SK-N-SH (cell line): Measurements from ENCODE around the gene IDH3G. TPM values are rescaled to one million over a fixed set of nuclear protein-coding genes. Genes with fewer than 3 reads are reported as not detected.

ENCODE experiments used
- CTCF ChIA-PET: fragments of 300-600, 350-600 bp; formaldehyde crosslinking; extraction: SDS; loops from one replicate; lab custom pipeline; 2021; lab: Yijun Ruan, JAX
- POLR2A ChIA-PET: fragments of 350-600 bp; sonication (Branson Sonifier 250); formaldehyde crosslinking; extraction: SDS; loops from one replicate; lab custom pipeline; 2020; ENCODE audit warnings: antibody characterized with exemption, inconsistent platforms; lab: Yijun Ruan, JAX
- DNase-seq: peaks from one replicate; pipeline ENCODE4 v3.0.0; 2012
- H2AFZ ChIP-seq: fragments of 200-600 bp; sonication (generic); 2 replicates; pipeline ENCODE4 v1.8.1; 2016; ENCODE audit warnings: antibody characterized with exemption, mild to moderate bottlenecking, low read depth
- H3F3A ChIP-seq: fragments of 200-600 bp; sonication (generic); replicated peaks from 2 replicates; pipeline ENCODE3; 2016; ENCODE audit warnings: antibody characterized with exemption, mild to moderate bottlenecking; ENCODE audit not compliant: insufficient read depth
- H3K27ac ChIP-seq, 2 experiments: fragments of 200-500 bp in 1 of 2; fragments of 200-600 bp in 1 of 2; sonication (Bioruptor generic) in 1 of 2; sonication (generic), shearing (Covaris generic) in 1 of 2; 2 replicates each; pipeline versions ENCODE4 v1.5.1 to v1.6.1; 2014 to 2016; ENCODE audit warnings: low read depth in 2 of 2, inconsistent platforms in 1 of 2, low read length in 1 of 2, mild to moderate bottlenecking in 1 of 2, mixed read lengths in 1 of 2
- H3K27me3 ChIP-seq: fragments of 200-600 bp; sonication (generic), shearing (Covaris generic); 2 replicates; pipeline ENCODE4 v1.6.1; 2016; ENCODE audit warnings: mixed run types; ENCODE audit not compliant: insufficient read depth
- H3K36me3 ChIP-seq, 2 experiments: fragments of 200-500 bp in 1 of 2; fragments of 200-600 bp in 1 of 2; sonication (Bioruptor generic) in 1 of 2; sonication (generic) in 1 of 2; replicated peaks in 1 of 2; 2 replicates each; pipeline versions ENCODE3 to v1.5.1; 2014 to 2016; ENCODE audit warnings: low read length in 1 of 2, mild to moderate bottlenecking in 1 of 2; ENCODE audit not compliant: insufficient read depth in 2 of 2, control insufficient read depth in 1 of 2
- H3K4me1 ChIP-seq, 2 experiments: fragments of 200-500 bp in 1 of 2; fragments of 200-600 bp in 1 of 2; sonication (Bioruptor generic) in 1 of 2; sonication (generic), shearing (Covaris generic) in 1 of 2; 2 replicates each; pipeline versions ENCODE4 v1.5.1 to v1.6.1; 2014 to 2016; ENCODE audit warnings: low read depth in 1 of 2, low read length in 1 of 2, mixed run types in 1 of 2; ENCODE audit not compliant: insufficient read depth in 2 of 2, control insufficient read depth in 1 of 2
- H3K4me2 ChIP-seq: fragments of 200-600 bp; sonication (generic), shearing (Covaris generic); 2 replicates; pipeline ENCODE4 v1.6.1; 2017; ENCODE audit warnings: mixed run types
- H3K4me3 ChIP-seq, 2 experiments: fragments of 200-500 bp in 1 of 2; fragments of 200-600 bp in 1 of 2; sonication (Bioruptor generic) in 1 of 2; sonication (generic), shearing (Covaris generic) in 1 of 2; 2 replicates each; pipeline versions ENCODE4 v1.5.1 to v1.8.1; 2014 to 2016; ENCODE audit warnings: low read depth in 2 of 2, inconsistent platforms in 1 of 2, low read length in 1 of 2, mild to moderate bottlenecking in 1 of 2, mixed read lengths in 1 of 2, moderate library complexity in 1 of 2
- H3K79me2 ChIP-seq: fragments of 200-600 bp; sonication (generic); 2 replicates; pipeline ENCODE4 v1.8.1; 2017; ENCODE audit warnings: mild to moderate bottlenecking; ENCODE audit not compliant: insufficient read depth
- H3K9ac ChIP-seq: fragments of 200-600 bp; sonication (generic); 2 replicates; pipeline ENCODE4 v1.6.1; 2017; ENCODE audit warnings: mixed run types
- H3K9me2 ChIP-seq: fragments of 200-600 bp; sonication (generic); 2 replicates; pipeline ENCODE4 v1.6.1; 2017; ENCODE audit warnings: mixed run types
- H3K9me3 ChIP-seq: fragments of 200-600 bp; sonication (generic); 2 replicates; pipeline ENCODE4 v1.6.1; 2017; ENCODE audit warnings: mixed run types, mild to moderate bottlenecking, moderate library complexity
- H4K20me1 ChIP-seq: fragments of 200-600 bp; sonication (generic); 2 replicates; pipeline ENCODE4 v1.6.1; 2017; ENCODE audit warnings: mild to moderate bottlenecking, mixed run types; ENCODE audit not compliant: insufficient read depth
- CHD2 ChIP-seq: fragments of 150-350 bp; IDR thresholded peaks from 2 replicates; pipeline ENCODE4 v1.6.1; 2018; ENCODE audit warnings: low read length; ENCODE audit not compliant: partially characterized antibody
- CTCF ChIP-seq: fragments of 200-600 bp; sonication (generic); IDR thresholded peaks from 2 replicates; pipeline ENCODE4 v1.6.1; 2017; ENCODE audit warnings: antibody characterized with exemption, mild to moderate bottlenecking, moderate library complexity
- FOXJ3 ChIP-seq: sonication (generic); formaldehyde crosslinking; IDR thresholded peaks from 2 replicates; pipeline ENCODE4 v1.5.1; 2020; ENCODE audit warnings: mild to moderate bottlenecking, missing genetic modification reagents
- GABPA ChIP-seq: IDR thresholded peaks from 2 replicates; pipeline ENCODE4 v1.4.0; 2012; ENCODE audit warnings: low read depth, mild to moderate bottlenecking
- GATA2 ChIP-seq: sonication (generic); formaldehyde crosslinking; IDR thresholded peaks from 2 replicates; pipeline ENCODE4 v1.5.0; 2020; ENCODE audit warnings: mild to moderate bottlenecking, missing genetic modification reagents
- MAX ChIP-seq: IDR thresholded peaks from 2 replicates; pipeline ENCODE4 v1.4.0; 2012; ENCODE audit warnings: low read depth
- MXI1 ChIP-seq: IDR thresholded peaks from 2 replicates; pipeline ENCODE4 v1.6.1; 2012; ENCODE audit warnings: mild to moderate bottlenecking, low read depth, low read length, improper control_type of control experiment
- NRF1 ChIP-seq: IDR thresholded peaks from 2 replicates; pipeline ENCODE4 v1.6.1; 2012; ENCODE audit warnings: low read depth, mild to moderate bottlenecking, low read length
- POLR2AphosphoS5 ChIP-seq: IDR thresholded peaks from 2 replicates; pipeline ENCODE4 v1.6.1; 2012; ENCODE audit warnings: low read depth, low read length
- RAD21 ChIP-seq: IDR thresholded peaks from 2 replicates; pipeline ENCODE4 v1.6.1; 2012; ENCODE audit warnings: mild to moderate bottlenecking, low read length
- RFX5 ChIP-seq: IDR thresholded peaks from 2 replicates; pipeline ENCODE4 v1.6.1; 2012; ENCODE audit warnings: mild to moderate bottlenecking, improper control_type of control experiment, low read length
- TAF1 ChIP-seq: IDR thresholded peaks from 2 replicates; pipeline ENCODE4 v1.6.1; 2012; ENCODE audit warnings: low read depth, mild to moderate bottlenecking, low read length, moderate library complexity, borderline replicate concordance
- YY1 ChIP-seq: IDR thresholded peaks from 2 replicates; pipeline ENCODE4 v1.4.0; 2012; ENCODE audit warnings: low read depth, mild to moderate bottlenecking
- WGBS: methylation state at CpG from one replicate; pipeline ENCODE4 v1.1.6; 2017; ENCODE audit warnings: low lambda C conversion rate; 5-methylcytosine and 5-hydroxymethylcytosine counted together
- polyA plus RNA-seq, 3 experiments: library from polyadenylated mRNA; depleted of rRNA; stranded (reverse); fragments of >200 nt; gene quantifications; 2 replicates each; pipeline ENCODE4 v1.2.3, GENCODE V29; 2012
- TF ChIP-seq, protein P1 (sequence below): IDR thresholded peaks from 2 replicates; pipeline ENCODE4 v1.4.0; 2012; ENCODE audit warnings: low read depth, borderline replicate concordance
- TF ChIP-seq, protein P2 (sequence below): IDR thresholded peaks from 2 replicates; pipeline ENCODE4; 2012
- TF ChIP-seq, protein P3 (sequence below): fragments of 150-350 bp; IDR thresholded peaks from 2 replicates; pipeline ENCODE4 v1.6.1; 2016; ENCODE audit warnings: mild to moderate bottlenecking, low read depth, low read length
- TF ChIP-seq, protein P4 (sequence below): IDR thresholded peaks from 2 replicates; pipeline ENCODE4 v1.6.1; 2012; ENCODE audit warnings: mild to moderate bottlenecking, low read depth, low read length, moderate library complexity

IDH3G gene
- polyA plus RNA-seq, 1 of the 3 experiments (the other 2 are of a cell fraction) = 107 TPM

- H3K4me3 ChIP-seq = no peak overlapping the region
- H3K4me2 ChIP-seq = no peak overlapping the region
- peaks cover 0 to 5% of the 10 kb centered on the region in 2 experiments for H3K36me3 ChIP-seq
- no peak for TF ChIP-seq RFX5
- TF ChIP-seq, protein P1, sequence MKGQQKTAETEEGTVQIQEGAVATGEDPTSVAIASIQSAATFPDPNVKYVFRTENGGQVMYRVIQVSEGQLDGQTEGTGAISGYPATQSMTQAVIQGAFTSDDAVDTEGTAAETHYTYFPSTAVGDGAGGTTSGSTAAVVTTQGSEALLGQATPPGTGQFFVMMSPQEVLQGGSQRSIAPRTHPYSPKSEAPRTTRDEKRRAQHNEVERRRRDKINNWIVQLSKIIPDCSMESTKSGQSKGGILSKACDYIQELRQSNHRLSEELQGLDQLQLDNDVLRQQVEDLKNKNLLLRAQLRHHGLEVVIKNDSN = no peak
- TF ChIP-seq, protein P2, sequence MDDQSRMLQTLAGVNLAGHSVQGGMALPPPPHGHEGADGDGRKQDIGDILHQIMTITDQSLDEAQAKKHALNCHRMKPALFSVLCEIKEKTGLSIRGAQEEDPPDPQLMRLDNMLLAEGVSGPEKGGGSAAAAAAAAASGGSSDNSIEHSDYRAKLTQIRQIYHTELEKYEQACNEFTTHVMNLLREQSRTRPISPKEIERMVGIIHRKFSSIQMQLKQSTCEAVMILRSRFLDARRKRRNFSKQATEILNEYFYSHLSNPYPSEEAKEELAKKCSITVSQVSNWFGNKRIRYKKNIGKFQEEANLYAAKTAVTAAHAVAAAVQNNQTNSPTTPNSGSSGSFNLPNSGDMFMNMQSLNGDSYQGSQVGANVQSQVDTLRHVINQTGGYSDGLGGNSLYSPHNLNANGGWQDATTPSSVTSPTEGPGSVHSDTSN = no peak
- TF ChIP-seq, protein P3, sequence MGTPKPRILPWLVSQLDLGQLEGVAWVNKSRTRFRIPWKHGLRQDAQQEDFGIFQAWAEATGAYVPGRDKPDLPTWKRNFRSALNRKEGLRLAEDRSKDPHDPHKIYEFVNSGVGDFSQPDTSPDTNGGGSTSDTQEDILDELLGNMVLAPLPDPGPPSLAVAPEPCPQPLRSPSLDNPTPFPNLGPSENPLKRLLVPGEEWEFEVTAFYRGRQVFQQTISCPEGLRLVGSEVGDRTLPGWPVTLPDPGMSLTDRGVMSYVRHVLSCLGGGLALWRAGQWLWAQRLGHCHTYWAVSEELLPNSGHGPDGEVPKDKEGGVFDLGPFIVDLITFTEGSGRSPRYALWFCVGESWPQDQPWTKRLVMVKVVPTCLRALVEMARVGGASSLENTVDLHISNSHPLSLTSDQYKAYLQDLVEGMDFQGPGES = no peak
- no peak for TF ChIP-seq CHD2
- no peak for TF ChIP-seq TAF1
- TF ChIP-seq MAX = no peak
- TF ChIP-seq GABPA = no peak
- no peak for TF ChIP-seq FOXJ3 (CRISPR knock-in tag)
- TF ChIP-seq GATA2 = no peak
- no peak for TF ChIP-seq YY1
- no peak for TF ChIP-seq NRF1
- TF ChIP-seq, all 33 proteins: peak for 0
- Histone ChIP-seq H3K27ac (no peak overlapping the region), H3K9me2 (no peaks in the 10 kb centered on the region), H3K4me1 (peaks cover 0 to 10% of the 10 kb centered on the region in 2 experiments; a peak in 1 of 4 replicates), H3K9ac (no peak overlapping the region), H3K9me3 (no peaks in the 10 kb centered on the region), H2AFZ (no peak overlapping the region), H3F3A (no peaks in the 10 kb centered on the region), H3K27me3 (no peaks in the 10 kb centered on the region; the same call in none of the 2 replicates), H4K20me1 (no peaks in the 10 kb centered on the region), H3K79me2 (peaks cover 17% of the 10 kb centered on the region)
- 51% methylated on average over 10 of the region's 16 CpGs for WGBS
- CTCF ChIA-PET = interaction anchor here (1.3 kb wide), 1 partner anchor 123 kb away, joined by 5 read pairs; no protein-coding TSS in a partner anchor
- DNase-seq = no peak
- POLR2A ChIA-PET = interaction anchor here (0.8 kb wide), 1 partner anchor 19 kb away, joined by 4 read pairs; no protein-coding TSS in a partner anchor
Measured at GRCh38 chrX:153800177-153800722, 6.1 kb upstream of the IDH3G start.

- Histone ChIP-seq H2AFZ (no peak overlapping the region), H3K9me3 (no peaks in the 10 kb centered on the region), H3K4me2 (no peak overlapping the region), H3K36me3 (peaks cover 0 to 5% of the 10 kb centered on the region in 2 experiments), H3K27me3 (no peaks in the 10 kb centered on the region; the same call in 1 of the 2 replicates), H3K4me3 (no peak overlapping the region), H3K9ac (no peak overlapping the region), H3F3A (no peaks in the 10 kb centered on the region), H4K20me1 (no peaks in the 10 kb centered on the region), H3K79me2 (peaks cover 24% of the 10 kb centered on the region), H3K4me1 (peaks cover 0 to 10% of the 10 kb centered on the region in 2 experiments; a peak in 1 of 4 replicates), H3K9me2 (no peaks in the 10 kb centered on the region), H3K27ac (no peak overlapping the region)
- 33% methylated on average over 5 of the region's 5 CpGs for WGBS
- no peak for DNase-seq
- ChIA-PET CTCF (interaction anchor here (1.2 kb wide), 1 partner anchor 17 kb away, joined by 3 read pairs; no protein-coding TSS in a partner anchor), POLR2A (no interaction called here)
- TF ChIP-seq, protein P4, sequence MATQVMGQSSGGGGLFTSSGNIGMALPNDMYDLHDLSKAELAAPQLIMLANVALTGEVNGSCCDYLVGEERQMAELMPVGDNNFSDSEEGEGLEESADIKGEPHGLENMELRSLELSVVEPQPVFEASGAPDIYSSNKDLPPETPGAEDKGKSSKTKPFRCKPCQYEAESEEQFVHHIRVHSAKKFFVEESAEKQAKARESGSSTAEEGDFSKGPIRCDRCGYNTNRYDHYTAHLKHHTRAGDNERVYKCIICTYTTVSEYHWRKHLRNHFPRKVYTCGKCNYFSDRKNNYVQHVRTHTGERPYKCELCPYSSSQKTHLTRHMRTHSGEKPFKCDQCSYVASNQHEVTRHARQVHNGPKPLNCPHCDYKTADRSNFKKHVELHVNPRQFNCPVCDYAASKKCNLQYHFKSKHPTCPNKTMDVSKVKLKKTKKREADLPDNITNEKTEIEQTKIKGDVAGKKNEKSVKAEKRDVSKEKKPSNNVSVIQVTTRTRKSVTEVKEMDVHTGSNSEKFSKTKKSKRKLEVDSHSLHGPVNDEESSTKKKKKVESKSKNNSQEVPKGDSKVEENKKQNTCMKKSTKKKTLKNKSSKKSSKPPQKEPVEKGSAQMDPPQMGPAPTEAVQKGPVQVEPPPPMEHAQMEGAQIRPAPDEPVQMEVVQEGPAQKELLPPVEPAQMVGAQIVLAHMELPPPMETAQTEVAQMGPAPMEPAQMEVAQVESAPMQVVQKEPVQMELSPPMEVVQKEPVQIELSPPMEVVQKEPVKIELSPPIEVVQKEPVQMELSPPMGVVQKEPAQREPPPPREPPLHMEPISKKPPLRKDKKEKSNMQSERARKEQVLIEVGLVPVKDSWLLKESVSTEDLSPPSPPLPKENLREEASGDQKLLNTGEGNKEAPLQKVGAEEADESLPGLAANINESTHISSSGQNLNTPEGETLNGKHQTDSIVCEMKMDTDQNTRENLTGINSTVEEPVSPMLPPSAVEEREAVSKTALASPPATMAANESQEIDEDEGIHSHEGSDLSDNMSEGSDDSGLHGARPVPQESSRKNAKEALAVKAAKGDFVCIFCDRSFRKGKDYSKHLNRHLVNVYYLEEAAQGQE = no peak
- TF ChIP-seq RAD21 (no peak), POLR2AphosphoS5 (no peak), MXI1 (no peak), CTCF (no peak)
Measured at GRCh38 chrX:153799326-153799725, 5.2 kb upstream of the IDH3G start.
